OCI-LY7 (cell line): ENCODE data around the gene HCN3.

Experiments used
- CTCF ChIP-seq: fragments of 200-600 bp; sonication (generic); conservative IDR thresholded peaks from 2 replicates; pipeline ENCODE4 v1.5.1; 2014; ENCODE audit warnings: mild to moderate bottlenecking, antibody characterized with exemption, low read length, moderate library complexity, mixed read lengths
- EZH2phosphoT487 ChIP-seq: fragments of 200-600 bp; sonication (generic); IDR thresholded peaks from 2 replicates; pipeline ENCODE4 v1.6.1; 2018; ENCODE audit warnings: low read depth, borderline replicate concordance, mild to moderate bottlenecking, mixed run types, antibody characterized with exemption, low read length, moderate library complexity, mixed read lengths

DNA sequence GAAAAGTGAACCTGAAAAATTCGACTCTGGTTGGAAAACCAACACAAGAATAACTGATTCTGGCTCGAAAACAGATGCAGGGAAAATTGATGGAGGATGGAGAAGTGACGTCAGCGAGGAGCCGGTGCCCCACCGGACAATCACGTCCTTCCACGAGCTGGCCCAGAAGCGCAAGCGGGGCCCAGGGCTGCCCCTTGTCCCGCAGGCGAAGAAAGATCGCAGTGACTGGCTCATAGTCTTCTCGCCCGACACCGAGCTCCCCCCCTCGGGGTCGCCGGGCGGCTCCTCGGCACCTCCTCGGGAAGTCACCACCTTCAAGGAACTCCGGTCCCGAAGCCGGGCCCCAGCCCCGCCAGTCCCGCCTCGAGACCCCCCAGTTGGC lies 45.3 kb downstream of the HCN3 start:
- no peak for TF ChIP-seq CTCF
- no peak for TF ChIP-seq EZH2phosphoT487
